Measurements from ENCODE around the gene KMT5C.
A peak's percentile ranks its signal among the peaks of the same experiment; 100 is the strongest.

The KMT5C gene

DNA sequence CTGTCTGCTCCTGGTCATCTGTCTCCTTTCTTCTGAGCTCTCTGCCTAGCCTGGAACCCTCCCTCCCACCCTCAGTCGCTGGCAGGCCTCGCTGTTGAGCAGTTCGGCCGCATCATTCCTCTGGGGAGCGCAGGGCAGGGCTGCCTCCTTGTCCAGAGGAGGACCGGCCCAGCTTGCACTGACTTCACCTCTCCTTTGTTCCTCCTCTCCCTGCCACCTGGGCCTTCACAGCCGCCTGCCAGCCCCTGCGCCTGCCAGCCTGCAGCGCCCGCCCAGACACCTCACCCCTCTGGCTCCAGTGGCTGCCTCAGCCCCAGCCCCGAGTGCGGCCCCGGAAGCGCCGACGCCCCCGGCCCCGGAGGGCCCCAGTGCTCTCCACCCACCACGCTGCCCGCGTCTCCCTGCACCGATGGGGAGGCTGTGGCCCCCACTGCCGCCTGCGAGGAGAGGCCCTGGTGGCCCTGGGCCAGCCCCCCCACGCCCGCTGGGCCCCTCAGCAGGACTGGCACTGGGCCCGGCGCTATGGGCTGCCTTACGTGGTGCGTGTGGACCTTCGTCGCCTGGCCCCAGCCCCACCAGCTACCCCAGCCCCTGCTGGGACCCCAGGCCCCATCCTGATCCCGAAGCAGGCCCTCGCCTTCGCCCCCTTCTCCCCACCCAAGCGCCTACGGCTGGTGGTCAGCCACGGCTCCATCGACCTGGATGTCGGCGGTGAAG is 7.2 kb downstream of the KMT5C start:
- H3K9me3 ChIP-seq (ENCODE audit: control insufficient read depth in 2 of 2, low read length in 2 of 2): no peaks in the 10 kb centered on the region
- H3K9ac ChIP-seq (ENCODE audit: low read depth in 1 of 2, low read length in 2 of 2): no peak overlapping the region
- peaks cover 0 to under 1% of the 10 kb centered on the region in 2 donors for H3K27me3 ChIP-seq (ENCODE audit: control insufficient read depth in 2 of 2, insufficient read depth in 2 of 2, low read length in 2 of 2)
- peaks cover 13 to 20% of the 10 kb centered on the region in 2 donors for H3K4me1 ChIP-seq (ENCODE audit: control insufficient read depth in 2 of 2, insufficient read depth in 2 of 2, low read length in 2 of 2)
- no peak overlapping the region for H3K4me3 ChIP-seq (ENCODE audit: low read length in 2 of 2)
- no peak overlapping the region for H3K27ac ChIP-seq (ENCODE audit: low read depth in 2 of 2, low read length in 2 of 2)
- H3K36me3 ChIP-seq (ENCODE audit: control insufficient read depth in 2 of 2, insufficient read depth in 2 of 2, low read length in 2 of 2): peaks cover 0 to 8% of the 10 kb centered on the region in 2 donors

DNA sequence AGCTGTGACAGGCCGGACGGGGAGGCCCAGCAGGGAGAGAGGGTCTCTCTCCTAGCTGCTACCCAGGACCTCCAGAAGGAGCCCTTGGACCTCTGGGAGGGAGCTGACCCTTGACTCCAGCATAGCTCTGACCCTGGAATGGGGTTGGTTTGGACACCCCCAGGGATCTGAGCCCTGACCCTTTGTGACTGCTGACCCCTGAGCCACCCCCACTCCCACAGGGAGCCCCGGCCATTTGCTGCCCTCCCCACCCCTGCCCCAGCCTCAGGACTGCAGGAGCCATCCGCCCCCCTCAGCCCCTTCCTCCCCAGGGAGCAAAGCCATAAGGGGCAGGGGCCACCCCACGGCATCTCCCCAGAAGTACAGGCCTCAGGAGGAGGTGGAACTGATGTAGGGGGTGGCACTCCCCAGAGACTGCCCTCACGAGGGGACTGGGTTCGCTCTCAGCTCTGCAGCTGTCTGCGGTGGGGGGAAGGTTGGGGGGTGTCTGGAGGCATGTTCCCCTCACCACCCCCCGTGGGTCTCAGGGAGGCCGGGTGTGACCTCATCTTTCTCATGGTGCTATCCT is 7.8 kb downstream of the KMT5C start:
- H3K27ac ChIP-seq (ENCODE audit: low read depth in 2 of 2, low read length in 2 of 2): no peak overlapping the region
- H3K4me1 ChIP-seq (ENCODE audit: control insufficient read depth in 2 of 2, insufficient read depth in 2 of 2, low read length in 2 of 2): peaks cover 16 to 24% of the 10 kb centered on the region in 2 donors
- no peaks in the 10 kb centered on the region for H3K9me3 ChIP-seq (ENCODE audit: control insufficient read depth in 2 of 2, low read length in 2 of 2)
- H3K27me3 ChIP-seq (ENCODE audit: control insufficient read depth in 2 of 2, insufficient read depth in 2 of 2, low read length in 2 of 2): peaks cover 5 to 7% of the 10 kb centered on the region in 2 donors
- peaks cover 0 to 8% of the 10 kb centered on the region in 2 donors for H3K36me3 ChIP-seq (ENCODE audit: control insufficient read depth in 2 of 2, insufficient read depth in 2 of 2, low read length in 2 of 2)
- H3K4me3 ChIP-seq (ENCODE audit: low read length in 2 of 2): no peak overlapping the region
- no peak overlapping the region for H3K9ac ChIP-seq (ENCODE audit: low read depth in 1 of 2, low read length in 2 of 2)

DNA sequence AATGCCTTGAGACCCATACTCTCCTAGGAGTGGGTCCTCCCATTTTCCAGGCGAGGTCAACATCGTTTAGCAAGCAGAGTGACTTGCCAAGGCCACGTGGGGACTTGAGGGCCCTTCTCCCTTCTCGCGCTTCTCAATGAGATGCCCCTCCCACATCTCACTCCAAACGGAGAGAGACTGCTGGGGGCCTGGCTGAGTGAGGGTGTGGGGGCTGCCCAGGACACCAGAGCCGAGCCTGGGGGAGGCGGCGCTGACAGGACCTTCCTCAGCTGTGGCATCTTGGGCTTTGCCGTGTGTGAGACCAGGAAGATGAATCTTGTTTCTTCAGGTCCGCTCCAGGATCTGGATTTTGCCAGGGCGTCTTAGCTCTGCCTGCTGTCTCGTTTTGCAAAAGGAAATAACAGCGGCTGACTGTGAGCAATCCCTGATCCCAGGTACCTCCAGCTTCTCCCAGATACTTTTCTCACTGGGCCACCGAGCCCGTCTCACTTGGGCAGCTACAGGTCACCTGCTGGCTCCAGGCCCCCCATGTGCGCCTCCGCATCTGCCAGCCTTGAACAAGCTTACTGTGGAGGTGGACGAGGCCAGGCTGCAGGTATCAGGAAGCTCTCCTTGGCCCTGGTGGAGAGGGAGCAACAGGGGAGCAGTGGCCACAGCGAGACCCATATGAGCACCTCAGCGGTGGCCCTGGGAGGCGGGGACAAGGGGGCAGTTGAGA is 8.8 kb downstream of the KMT5C start:
- H3K9ac ChIP-seq (ENCODE audit: low read depth in 1 of 2, low read length in 2 of 2): no peak overlapping the region
- peaks cover 25 to 34% of the 10 kb centered on the region in 2 donors for H3K4me1 ChIP-seq (ENCODE audit: control insufficient read depth in 2 of 2, insufficient read depth in 2 of 2, low read length in 2 of 2)
- H3K4me3 ChIP-seq (ENCODE audit: low read length in 2 of 2): no peak overlapping the region
- H3K27ac ChIP-seq (ENCODE audit: low read depth in 2 of 2, low read length in 2 of 2): no peak overlapping the region
- peaks cover 12 to 17% of the 10 kb centered on the region in 2 donors for H3K27me3 ChIP-seq (ENCODE audit: control insufficient read depth in 2 of 2, insufficient read depth in 2 of 2, low read length in 2 of 2)
- peaks cover 0 to 4% of the 10 kb centered on the region in 2 donors for H3K36me3 ChIP-seq (ENCODE audit: control insufficient read depth in 2 of 2, insufficient read depth in 2 of 2, low read length in 2 of 2)
- H3K9me3 ChIP-seq (ENCODE audit: control insufficient read depth in 2 of 2, low read length in 2 of 2): no peaks in the 10 kb centered on the region

DNA sequence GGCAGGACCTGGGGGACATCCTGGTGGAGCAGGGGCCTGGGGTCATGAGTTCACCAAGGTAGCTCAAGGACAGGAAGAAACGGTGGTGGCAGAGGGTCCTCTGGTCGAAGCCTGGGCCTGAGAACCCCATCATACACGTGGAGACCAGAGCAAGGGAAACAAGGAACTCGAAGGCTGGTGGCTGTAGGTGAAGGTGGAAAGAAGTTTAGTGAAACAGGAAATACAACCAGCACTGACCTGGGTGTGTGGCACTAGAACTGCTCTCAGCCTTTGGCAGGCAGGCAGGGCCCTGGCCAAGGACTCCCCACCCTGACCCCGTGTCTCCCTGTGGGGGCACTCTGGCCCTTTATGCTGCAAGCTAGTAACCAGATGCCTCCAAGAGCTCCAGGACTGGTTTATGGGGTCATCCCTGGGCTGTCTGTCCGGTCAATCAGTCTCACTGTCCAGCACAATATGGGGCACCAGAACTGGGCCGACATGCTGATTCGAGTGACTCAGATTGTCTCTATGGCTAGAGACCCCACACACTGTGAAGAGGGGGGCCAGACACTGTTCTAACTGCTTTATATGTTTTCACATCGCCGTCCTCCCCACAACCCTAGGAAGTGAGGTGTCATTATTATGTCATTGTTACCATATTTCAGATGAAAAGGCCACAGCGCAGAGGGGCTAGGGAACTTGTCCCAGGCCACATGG is 11.1 kb downstream of the KMT5C start:
- Histone ChIP-seq H3K4me3 (ENCODE audit: low read length in 2 of 2) (no peak overlapping the region), H3K27me3 (ENCODE audit: control insufficient read depth in 2 of 2, insufficient read depth in 2 of 2, low read length in 2 of 2) (peaks cover 15 to 17% of the 10 kb centered on the region in 2 donors), H3K9ac (ENCODE audit: low read depth in 1 of 2, low read length in 2 of 2) (peak overlapping the region in 1 of 2 donors; percentile 6), H3K4me1 (ENCODE audit: control insufficient read depth in 2 of 2, insufficient read depth in 2 of 2, low read length in 2 of 2) (peaks cover 26 to 33% of the 10 kb centered on the region in 2 donors), H3K36me3 (ENCODE audit: control insufficient read depth in 2 of 2, insufficient read depth in 2 of 2, low read length in 2 of 2) (no peaks in the 10 kb centered on the region), H3K9me3 (ENCODE audit: control insufficient read depth in 2 of 2, low read length in 2 of 2) (no peaks in the 10 kb centered on the region), H3K27ac (ENCODE audit: low read depth in 2 of 2, low read length in 2 of 2) (peak overlapping the region; percentile 14 to 52)

DNA sequence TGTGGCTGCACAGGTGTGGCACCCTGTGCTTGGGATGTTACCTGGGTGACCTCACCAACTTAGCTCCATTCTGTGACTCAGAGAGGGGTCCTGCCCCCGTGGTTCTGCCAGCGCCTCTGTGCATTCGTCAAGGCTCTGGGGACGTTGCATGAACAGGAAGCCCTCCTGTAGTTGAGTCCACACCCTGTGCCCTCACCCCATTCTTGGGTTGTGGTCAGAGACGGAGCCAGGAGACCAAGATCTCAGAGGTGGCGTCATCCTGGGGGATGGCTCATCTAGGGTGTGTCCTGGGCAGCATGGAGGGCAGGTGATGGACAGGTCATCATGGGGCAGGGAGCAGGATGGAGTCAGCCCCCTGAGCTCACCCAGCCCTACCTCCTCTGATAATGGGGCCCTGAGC is 12.4 kb downstream of the KMT5C start:
- Histone ChIP-seq H3K27me3 (ENCODE audit: control insufficient read depth in 2 of 2, insufficient read depth in 2 of 2, low read length in 2 of 2) (peaks cover 15 to 17% of the 10 kb centered on the region in 2 donors), H3K9me3 (ENCODE audit: control insufficient read depth in 2 of 2, low read length in 2 of 2) (no peaks in the 10 kb centered on the region)

DNA sequence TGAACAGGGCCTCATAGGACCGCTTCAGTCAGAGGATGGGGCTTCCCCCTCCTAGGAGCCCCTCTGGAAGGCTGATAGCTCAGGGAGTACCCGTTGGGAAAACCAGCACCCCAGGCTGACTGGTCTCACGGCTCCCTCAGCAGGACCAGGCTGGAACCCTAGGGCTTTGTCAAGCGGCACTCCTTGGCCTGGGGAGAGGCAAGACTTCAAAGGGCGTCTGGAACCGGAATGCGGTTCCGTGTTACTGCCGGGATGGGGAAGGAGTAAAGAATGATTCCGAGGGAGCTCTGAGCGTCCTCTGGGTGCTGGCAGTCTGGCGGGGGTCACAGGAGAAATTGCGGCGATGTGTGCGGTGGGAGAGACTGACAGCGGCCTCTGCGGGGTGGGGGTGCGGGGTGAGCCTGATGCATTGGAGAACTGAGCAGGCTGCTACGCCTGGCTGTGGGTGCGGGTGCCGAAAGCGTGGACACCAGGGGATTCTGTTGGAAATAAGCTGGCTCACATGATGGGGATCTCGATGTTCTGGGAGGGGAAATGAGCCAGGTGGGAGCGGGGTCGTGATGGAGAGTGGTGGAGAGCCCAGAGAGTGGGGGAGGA is 13.0 kb downstream of the KMT5C start:
- peaks cover 15 to 17% of the 10 kb centered on the region in 2 donors for H3K27me3 ChIP-seq (ENCODE audit: control insufficient read depth in 2 of 2, insufficient read depth in 2 of 2, low read length in 2 of 2)
- H3K36me3 ChIP-seq (ENCODE audit: control insufficient read depth in 2 of 2, insufficient read depth in 2 of 2, low read length in 2 of 2): no peaks in the 10 kb centered on the region
- peak overlapping the region in 1 of 2 donors; percentile 71 for H3K4me3 ChIP-seq (ENCODE audit: low read length in 2 of 2)
- H3K4me1 ChIP-seq (ENCODE audit: control insufficient read depth in 2 of 2, insufficient read depth in 2 of 2, low read length in 2 of 2): peaks cover 22 to 27% of the 10 kb centered on the region in 2 donors
- no peaks in the 10 kb centered on the region for H3K9me3 ChIP-seq (ENCODE audit: control insufficient read depth in 2 of 2, low read length in 2 of 2)
- H3K9ac ChIP-seq (ENCODE audit: low read depth in 1 of 2, low read length in 2 of 2): no peak overlapping the region
- H3K27ac ChIP-seq (ENCODE audit: low read depth in 2 of 2, low read length in 2 of 2): no peak overlapping the region

More for the DNA sequence above, 12.4 kb downstream of the KMT5C start:
- Histone ChIP-seq H3K4me3 (ENCODE audit: low read length in 2 of 2) (no peak overlapping the region), H3K27ac (ENCODE audit: low read depth in 2 of 2, low read length in 2 of 2) (no peak overlapping the region), H3K9ac (ENCODE audit: low read depth in 1 of 2, low read length in 2 of 2) (no peak overlapping the region), H3K36me3 (ENCODE audit: control insufficient read depth in 2 of 2, insufficient read depth in 2 of 2, low read length in 2 of 2) (no peaks in the 10 kb centered on the region), H3K4me1 (ENCODE audit: control insufficient read depth in 2 of 2, insufficient read depth in 2 of 2, low read length in 2 of 2) (peaks cover 22 to 27% of the 10 kb centered on the region in 2 donors)

DNA sequence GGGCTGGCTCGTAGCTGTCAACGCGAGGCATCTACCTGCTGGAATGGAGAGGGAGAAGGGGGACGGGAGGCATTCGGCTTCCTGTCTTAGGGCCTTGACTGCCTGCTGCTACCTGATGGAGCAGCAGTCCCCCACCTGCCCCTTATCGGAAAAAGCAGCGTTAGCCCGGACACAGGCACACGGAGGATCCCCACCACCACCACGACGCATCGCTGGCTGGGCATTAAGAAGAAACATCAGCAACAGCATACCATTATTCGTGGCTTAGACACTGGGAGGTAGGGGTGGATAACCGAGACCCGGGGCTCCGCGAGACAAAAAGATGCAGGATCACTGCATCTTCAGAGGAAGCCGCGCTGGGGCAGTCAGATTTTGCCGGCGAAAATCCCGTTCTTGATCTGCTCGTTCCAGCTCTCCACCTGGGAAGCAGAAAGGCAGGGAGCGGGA is 13.7 kb downstream of the KMT5C start:
- peak overlapping the region; percentile 41 to 85 for H3K9ac ChIP-seq (ENCODE audit: low read depth in 1 of 2, low read length in 2 of 2)
- peaks cover 15 to 17% of the 10 kb centered on the region in 2 donors for H3K27me3 ChIP-seq (ENCODE audit: control insufficient read depth in 2 of 2, insufficient read depth in 2 of 2, low read length in 2 of 2)

DNA sequence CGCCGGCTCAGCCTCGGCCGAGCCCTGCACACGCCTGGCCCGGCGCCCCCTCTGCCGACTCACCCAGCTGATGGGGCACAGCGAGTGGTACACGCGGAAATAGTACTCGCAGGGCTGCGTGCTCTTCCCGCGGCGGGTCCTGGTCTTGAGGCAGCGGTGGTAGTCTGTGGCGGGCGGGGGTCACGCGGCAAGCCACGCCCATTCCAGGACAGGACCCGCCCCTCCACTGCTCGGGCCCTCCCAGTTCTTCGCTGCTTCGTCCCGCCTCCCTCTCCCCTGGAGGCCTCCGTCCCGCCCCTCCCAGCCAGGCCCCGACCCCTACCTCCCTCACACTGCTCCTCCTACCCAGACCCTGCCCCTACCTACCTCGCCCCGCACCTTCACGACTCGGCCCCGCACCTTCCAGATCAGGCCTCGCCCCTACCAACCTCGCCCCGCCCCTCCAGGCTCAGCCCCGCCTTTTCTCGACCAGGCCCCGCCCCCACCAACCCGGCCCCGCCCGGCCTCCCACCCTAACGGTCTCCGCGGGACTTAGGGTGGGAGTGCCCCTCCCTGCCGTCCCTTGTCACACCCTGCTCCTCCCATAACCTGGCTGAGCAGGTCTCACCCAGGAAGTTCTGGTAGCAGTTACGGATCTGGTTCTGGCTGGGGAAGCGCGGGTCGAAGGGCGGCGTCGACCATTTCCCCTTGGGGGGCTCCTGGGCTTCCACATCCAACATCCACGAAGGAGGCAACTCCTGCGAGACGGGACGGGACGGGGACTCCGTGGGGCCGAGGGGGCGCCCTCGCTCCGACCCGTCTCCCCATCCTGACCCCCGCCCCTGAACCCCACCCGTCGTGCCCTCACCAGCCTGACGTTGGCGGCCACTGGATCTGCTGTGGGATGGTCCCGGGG is 14.4 kb downstream of the KMT5C start:
- H3K27ac ChIP-seq (ENCODE audit: low read depth in 2 of 2, low read length in 2 of 2): peak overlapping the region; percentile 23 to 55
- peaks cover 22 to 27% of the 10 kb centered on the region in 2 donors for H3K4me1 ChIP-seq (ENCODE audit: control insufficient read depth in 2 of 2, insufficient read depth in 2 of 2, low read length in 2 of 2)
- peak overlapping the region; percentile 41 to 85 for H3K9ac ChIP-seq (ENCODE audit: low read depth in 1 of 2, low read length in 2 of 2)
- H3K36me3 ChIP-seq (ENCODE audit: control insufficient read depth in 2 of 2, insufficient read depth in 2 of 2, low read length in 2 of 2): no peaks in the 10 kb centered on the region
- H3K4me3 ChIP-seq (ENCODE audit: low read length in 2 of 2): peak overlapping the region; percentile 70 to 71
- peaks cover 15 to 17% of the 10 kb centered on the region in 2 donors for H3K27me3 ChIP-seq (ENCODE audit: control insufficient read depth in 2 of 2, insufficient read depth in 2 of 2, low read length in 2 of 2)
- H3K9me3 ChIP-seq (ENCODE audit: control insufficient read depth in 2 of 2, low read length in 2 of 2): no peaks in the 10 kb centered on the region

More for the DNA sequence above, 13.7 kb downstream of the KMT5C start:
- H3K9me3 ChIP-seq (ENCODE audit: control insufficient read depth in 2 of 2, low read length in 2 of 2): no peaks in the 10 kb centered on the region
- peaks cover 22 to 27% of the 10 kb centered on the region in 2 donors for H3K4me1 ChIP-seq (ENCODE audit: control insufficient read depth in 2 of 2, insufficient read depth in 2 of 2, low read length in 2 of 2)
- H3K4me3 ChIP-seq (ENCODE audit: low read length in 2 of 2): peak overlapping the region; percentile 70 to 71
- H3K27ac ChIP-seq (ENCODE audit: low read depth in 2 of 2, low read length in 2 of 2): peak overlapping the region; percentile 23 to 55
- no peaks in the 10 kb centered on the region for H3K36me3 ChIP-seq (ENCODE audit: control insufficient read depth in 2 of 2, insufficient read depth in 2 of 2, low read length in 2 of 2)

All from mucosa of rectum (tissue), 2 donors.